OCI-LY1 (cell line): ENCODE measurements around the gene ETV3.

ENCODE experiments used
- H2AFZ ChIP-seq: fragments of 200-600 bp; sonication (generic), shearing (Covaris generic); 2 replicates; pipeline ENCODE4 v1.6.0; 2014; ENCODE audit warnings: antibody characterized with exemption, mild to moderate bottlenecking, low read length
- H3F3A ChIP-seq: fragments of 200-600 bp; sonication (generic), shearing (Covaris generic); 2 replicates; pipeline ENCODE4 v1.6.0; 2014; ENCODE audit warnings: mild to moderate bottlenecking, antibody characterized with exemption, low read length, moderate library complexity; ENCODE audit not compliant: insufficient read depth
- H3K27ac ChIP-seq: fragments of 200-600 bp; sonication (generic); 2 replicates; pipeline ENCODE4 v1.5.1; 2014; ENCODE audit warnings: low read length, mixed run types, mild to moderate bottlenecking, low read depth; ENCODE audit not compliant: poor library complexity, severe bottlenecking
- H3K27me3 ChIP-seq: fragments of 200-600 bp; sonication (generic); 2 replicates; pipeline ENCODE4 v1.6.0; 2014; ENCODE audit warnings: antibody characterized with exemption, mild to moderate bottlenecking, low read length, moderate library complexity; ENCODE audit not compliant: insufficient read depth
- H3K36me3 ChIP-seq: fragments of 200-600 bp; sonication (generic); 2 replicates; pipeline ENCODE4 v1.6.1; 2014; ENCODE audit warnings: mild to moderate bottlenecking, antibody characterized with exemption, low read length, moderate library complexity, mixed read lengths; ENCODE audit not compliant: insufficient read depth
- H3K4me1 ChIP-seq: fragments of 200-600 bp; sonication (generic); 2 replicates; pipeline ENCODE4 v1.5.1; 2014; ENCODE audit warnings: mild to moderate bottlenecking, low read length, moderate library complexity; ENCODE audit not compliant: insufficient read depth, severe bottlenecking
- H3K4me2 ChIP-seq: fragments of 200-600 bp; sonication (generic), shearing (Covaris generic); 2 replicates; pipeline ENCODE4 v1.6.1; 2014; ENCODE audit warnings: low read length
- H3K4me3 ChIP-seq: fragments of 200-600 bp; sonication (generic); 2 replicates; pipeline ENCODE4 v1.5.1; 2014; ENCODE audit warnings: low read length, low read depth, mild to moderate bottlenecking, mixed read lengths; ENCODE audit not compliant: poor library complexity, severe bottlenecking
- H3K79me2 ChIP-seq: fragments of 200-600 bp; shearing (Covaris generic); 2 replicates; pipeline ENCODE4 v1.6.1; 2016; ENCODE audit warnings: mixed run types, low read length, mixed read lengths; ENCODE audit not compliant: insufficient read depth
- H3K9ac ChIP-seq: fragments of 200-600 bp; sonication (generic), shearing (Covaris generic); 2 replicates; pipeline ENCODE4 v1.6.1; 2014; ENCODE audit warnings: mild to moderate bottlenecking, low read length, mixed read lengths
- H3K9me2 ChIP-seq: fragments of 200-600 bp; sonication (generic), shearing (Covaris generic); 2 replicates; pipeline ENCODE4 v1.6.1; 2014; ENCODE audit warnings: low read depth, mild to moderate bottlenecking, low read length, mixed read lengths
- H3K9me3 ChIP-seq: fragments of 200-600 bp; shearing (Covaris generic); 2 replicates; pipeline ENCODE4 v1.6.1; 2014; ENCODE audit warnings: low read length, mixed read lengths
- H4K20me1 ChIP-seq: fragments of 200-600 bp; sonication (generic), shearing (Covaris generic); 2 replicates; pipeline ENCODE4 v1.6.0; 2016; ENCODE audit warnings: mild to moderate bottlenecking, low read length; ENCODE audit not compliant: insufficient read depth
- EZH2 ChIP-seq: fragments of 200-600 bp; sonication (generic), shearing (Covaris generic); IDR thresholded peaks from 2 replicates; pipeline ENCODE4 v1.8.0; 2017; ENCODE audit warnings: borderline replicate concordance, mixed run types, mild to moderate bottlenecking, antibody characterized with exemption, low read length, moderate library complexity, mixed read lengths
- TF ChIP-seq, protein P1 (sequence below): fragments of 200-600 bp; sonication (generic), shearing (Covaris generic); IDR thresholded peaks from 2 replicates; pipeline ENCODE4 v1.5.1; 2017; ENCODE audit warnings: mild to moderate bottlenecking, antibody characterized with exemption, low read length, moderate library complexity, mixed read lengths

ETV3 gene

DNA sequence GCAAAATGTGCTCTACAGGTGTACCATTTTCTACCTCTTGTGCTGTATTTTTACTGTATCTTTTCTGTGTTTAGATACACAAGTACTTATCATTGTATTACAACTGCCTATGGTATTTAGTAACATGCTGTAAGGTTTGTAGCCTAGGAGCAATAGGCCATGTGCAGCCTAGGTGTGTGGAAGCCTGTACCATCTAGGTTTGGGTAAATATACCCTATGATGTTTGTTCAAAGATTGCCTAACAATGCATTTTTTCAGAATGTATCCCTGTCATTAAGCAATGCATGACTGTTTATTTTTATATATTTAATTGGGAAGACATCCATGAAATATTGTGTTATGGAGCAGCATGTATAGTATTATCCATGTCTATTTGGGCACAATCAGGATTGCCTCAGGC lies 49.6 kb downstream of the ETV3 start:
- no peak overlapping the region for H3K9ac ChIP-seq
- no peak overlapping the region for H3K27ac ChIP-seq
- no peak overlapping the region for H3K4me2 ChIP-seq
- H4K20me1 ChIP-seq, result no peaks in the 10 kb centered on the region
- H3K9me3 ChIP-seq, result no peaks in the 10 kb centered on the region
- no peaks in the 10 kb centered on the region for H3K9me2 ChIP-seq
- no peaks in the 10 kb centered on the region for H3K79me2 ChIP-seq
- TF ChIP-seq EZH2, result no peak
- TF ChIP-seq, protein P1, sequence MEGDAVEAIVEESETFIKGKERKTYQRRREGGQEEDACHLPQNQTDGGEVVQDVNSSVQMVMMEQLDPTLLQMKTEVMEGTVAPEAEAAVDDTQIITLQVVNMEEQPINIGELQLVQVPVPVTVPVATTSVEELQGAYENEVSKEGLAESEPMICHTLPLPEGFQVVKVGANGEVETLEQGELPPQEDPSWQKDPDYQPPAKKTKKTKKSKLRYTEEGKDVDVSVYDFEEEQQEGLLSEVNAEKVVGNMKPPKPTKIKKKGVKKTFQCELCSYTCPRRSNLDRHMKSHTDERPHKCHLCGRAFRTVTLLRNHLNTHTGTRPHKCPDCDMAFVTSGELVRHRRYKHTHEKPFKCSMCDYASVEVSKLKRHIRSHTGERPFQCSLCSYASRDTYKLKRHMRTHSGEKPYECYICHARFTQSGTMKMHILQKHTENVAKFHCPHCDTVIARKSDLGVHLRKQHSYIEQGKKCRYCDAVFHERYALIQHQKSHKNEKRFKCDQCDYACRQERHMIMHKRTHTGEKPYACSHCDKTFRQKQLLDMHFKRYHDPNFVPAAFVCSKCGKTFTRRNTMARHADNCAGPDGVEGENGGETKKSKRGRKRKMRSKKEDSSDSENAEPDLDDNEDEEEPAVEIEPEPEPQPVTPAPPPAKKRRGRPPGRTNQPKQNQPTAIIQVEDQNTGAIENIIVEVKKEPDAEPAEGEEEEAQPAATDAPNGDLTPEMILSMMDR, result no peak
- H3F3A ChIP-seq, result no peaks in the 10 kb centered on the region
- no peaks in the 10 kb centered on the region for H3K27me3 ChIP-seq
- no peak overlapping the region for H2AFZ ChIP-seq
- no peak overlapping the region for H3K4me3 ChIP-seq
- no peaks in the 10 kb centered on the region for H3K36me3 ChIP-seq
- H3K4me1 ChIP-seq, result no peaks in the 10 kb centered on the region

DNA sequence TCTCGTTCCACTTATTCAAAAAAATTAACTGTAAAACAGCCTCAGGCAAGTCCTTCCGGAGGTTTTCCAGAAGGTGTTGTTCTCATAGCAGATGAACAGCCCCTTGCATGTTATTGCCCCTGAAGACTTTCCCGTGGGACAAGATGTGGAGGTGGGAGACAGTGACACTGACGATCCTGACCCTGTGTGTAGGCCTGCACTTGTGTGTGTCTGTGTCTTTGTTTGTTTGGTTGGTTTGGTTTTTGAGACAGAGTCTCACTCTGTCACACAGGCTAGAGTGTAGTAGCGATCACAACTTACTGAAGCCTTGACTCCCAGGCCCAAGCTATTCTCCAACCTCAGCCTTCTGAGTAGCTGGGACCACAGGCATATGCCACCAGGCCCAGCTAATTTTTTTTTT lies 51.2 kb downstream of the ETV3 start:
- no peak overlapping the region for H3K4me2 ChIP-seq
- H3F3A ChIP-seq, result no peaks in the 10 kb centered on the region
- no peaks in the 10 kb centered on the region for H3K27me3 ChIP-seq
- no peak overlapping the region for H2AFZ ChIP-seq
- no peaks in the 10 kb centered on the region for H4K20me1 ChIP-seq
- no peaks in the 10 kb centered on the region for H3K4me1 ChIP-seq
- H3K9me3 ChIP-seq, result no peaks in the 10 kb centered on the region
- no peaks in the 10 kb centered on the region for H3K9me2 ChIP-seq
- H3K27ac ChIP-seq, result no peak overlapping the region
- H3K79me2 ChIP-seq, result no peaks in the 10 kb centered on the region
- no peak overlapping the region for H3K4me3 ChIP-seq
- H3K36me3 ChIP-seq, result no peaks in the 10 kb centered on the region
- TF ChIP-seq EZH2, result no peak
- TF ChIP-seq, protein P1, result no peak
- H3K9ac ChIP-seq, result no peak overlapping the region

DNA sequence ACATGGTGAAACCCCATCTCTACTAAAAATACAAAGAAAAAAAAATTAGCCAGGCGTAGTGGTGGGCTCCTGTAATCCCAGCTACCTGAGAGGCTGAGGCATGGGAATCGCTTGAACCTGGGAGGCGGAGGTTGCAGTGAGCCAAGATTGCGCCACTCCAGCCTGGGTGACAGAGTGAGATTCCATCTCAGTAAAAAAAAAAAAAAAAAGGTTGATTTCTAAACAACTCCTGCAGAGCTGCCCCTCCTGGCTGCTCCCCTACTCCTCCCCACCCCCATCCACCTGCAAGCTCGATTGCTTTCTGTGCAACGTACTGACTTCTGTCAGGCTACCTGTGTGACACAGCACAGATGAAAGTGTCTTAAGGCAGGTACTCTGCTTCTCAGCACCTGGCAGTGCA lies 51.9 kb downstream of the ETV3 start:
- TF ChIP-seq, protein P1, result no peak
- TF ChIP-seq EZH2, result no peak
- Histone ChIP-seq H3F3A (no peaks in the 10 kb centered on the region), H3K9me2 (no peaks in the 10 kb centered on the region), H3K27ac (no peak overlapping the region), H3K27me3 (no peaks in the 10 kb centered on the region), H3K9ac (no peak overlapping the region), H4K20me1 (no peaks in the 10 kb centered on the region), H3K79me2 (no peaks in the 10 kb centered on the region), H3K4me1 (no peaks in the 10 kb centered on the region), H3K4me3 (no peak overlapping the region), H2AFZ (no peak overlapping the region), H3K4me2 (no peak overlapping the region), H3K9me3 (no peaks in the 10 kb centered on the region), H3K36me3 (no peaks in the 10 kb centered on the region)
